Measurements from ENCODE around the gene EBF3. TPM values are rescaled to one million over a fixed set of nuclear protein-coding genes. Genes with fewer than 3 reads are reported as not detected.

EBF3 gene
- total RNA-seq, 6 experiments from 2014 or later = 0.12 TPM; not detected in 5

GRCh38 chr10:129919358-129919757 is 44.7 kb downstream of the EBF3 start:
- no peak overlapping the region for H3K4me3 ChIP-seq
- H3K36me3 ChIP-seq = no peaks in the 10 kb centered on the region
- intact Hi-C loops (cut with DNase I) = no loop called here
- WGBS (ENCODE audit: insufficient coverage, low coverage, low lambda C conversion rate, missing lambda C conversion rate) = 83% methylated on average over 1 of the region's 4 CpGs
- TF ChIP-seq POLR2A (IDR thresholded peaks at IDR 0.05) = no peak
- TF ChIP-seq CTCF (IDR thresholded peaks at IDR 0.05) = no peak
- no peak overlapping the region for H3K27ac ChIP-seq
- DNase-seq (no peak), ATAC-seq (no peak)
- H3K9me3 ChIP-seq = no peaks in the 10 kb centered on the region
- no peaks in the 10 kb centered on the region for H3K27me3 ChIP-seq
- no peaks in the 10 kb centered on the region for H3K4me1 ChIP-seq

GRCh38 chr10:129918836-129919235 is 45.2 kb downstream of the EBF3 start:
- Histone ChIP-seq H3K4me3 (no peak overlapping the region), H3K36me3 (no peaks in the 10 kb centered on the region), H3K27ac (no peak overlapping the region), H3K4me1 (no peaks in the 10 kb centered on the region), H3K9me3 (no peaks in the 10 kb centered on the region), H3K27me3 (no peaks in the 10 kb centered on the region)
- intact Hi-C loops (cut with DNase I) = no loop called here
- ATAC-seq (no peak), DNase-seq (no peak)
- 90% methylated on average over 4 of the region's 8 CpGs for WGBS (ENCODE audit: insufficient coverage, low coverage, low lambda C conversion rate, missing lambda C conversion rate)
- TF ChIP-seq CTCF (IDR thresholded peaks at IDR 0.05) (no peak), POLR2A (IDR thresholded peaks at IDR 0.05) (no peak)

- H3K36me3 ChIP-seq = no peaks in the 10 kb centered on the region
- no peak overlapping the region for H3K4me3 ChIP-seq
- H3K27me3 ChIP-seq = no peaks in the 10 kb centered on the region
- H3K27ac ChIP-seq = no peak overlapping the region
- no peaks in the 10 kb centered on the region for H3K9me3 ChIP-seq
- no peaks in the 10 kb centered on the region for H3K4me1 ChIP-seq
- no peak for ATAC-seq
- TF ChIP-seq CTCF (IDR thresholded peaks at IDR 0.05) = no peak
- TF ChIP-seq POLR2A (IDR thresholded peaks at IDR 0.05) = no peak
- intact Hi-C loops (cut with DNase I) = no loop called here
- WGBS (ENCODE audit: insufficient coverage, low coverage, low lambda C conversion rate, missing lambda C conversion rate) = 84% methylated on average over 8 of the region's 9 CpGs
- DNase-seq = no peak
Measured at GRCh38 chr10:129918401-129918800, 45.7 kb downstream of the EBF3 start.

GRCh38 chr10:129917936-129918335 is 46.1 kb downstream of the EBF3 start:
- DNase-seq = no peak
- WGBS (ENCODE audit: insufficient coverage, low coverage, low lambda C conversion rate, missing lambda C conversion rate) = no CpG with 5 or more reads among the region's 3 CpGs

More at GRCh38 chr10:129917936-129918335, 46.1 kb downstream of the EBF3 start:
- intact Hi-C loops (cut with DNase I) = no loop called here
- Histone ChIP-seq H3K27me3 (no peaks in the 10 kb centered on the region), H3K4me1 (no peaks in the 10 kb centered on the region), H3K27ac (no peak overlapping the region), H3K4me3 (no peak overlapping the region), H3K9me3 (no peaks in the 10 kb centered on the region), H3K36me3 (no peaks in the 10 kb centered on the region)
- no peak for ATAC-seq
- TF ChIP-seq CTCF (IDR thresholded peaks at IDR 0.05) (no peak), POLR2A (IDR thresholded peaks at IDR 0.05) (no peak)
